Upper lobe of left lung (tissue), 4 donors: ENCODE results near the gene PIERCE2.

Source experiments
- CTCF ChIP-seq, 6 experiments: fragments of 450-650 bp in 4 of 6; fragments of 200-600 bp in 2 of 6; sonication (generic) in 2 of 6; IDR thresholded peaks; one replicate each; pipeline ENCODE4 v1.5.1; 2016 to 2019; ENCODE audit warnings: antibody characterized with exemption in 6 of 6
- EP300 ChIP-seq, 4 donors: sonication (generic); formaldehyde crosslinking; IDR thresholded peaks; one replicate each; pipeline ENCODE4 v1.5.1; 2017; ENCODE audit warnings: antibody characterized with exemption in 4 of 4, control low read depth in 2 of 4
- POLR2A ChIP-seq, 4 donors: fragments of 450-650 bp; IDR thresholded peaks; one replicate each; pipeline ENCODE4 v1.5.1; 2016 to 2017; ENCODE audit warnings: antibody characterized with exemption in 4 of 4, mild to moderate bottlenecking in 2 of 4
- POLR2AphosphoS5 ChIP-seq, 2 donors: sonication (generic); formaldehyde crosslinking; IDR thresholded peaks; one replicate each; pipeline ENCODE4 v1.5.1; 2017; ENCODE audit warnings: antibody characterized with exemption in 2 of 2

GRCh38 chr15:55379095-55379494 is 29.2 kb upstream of the PIERCE2 start:
- TF ChIP-seq CTCF (IDR thresholded peaks at IDR 0.05) = no peak
- TF ChIP-seq POLR2A (IDR thresholded peaks at IDR 0.05) = no peak
- no peak for TF ChIP-seq POLR2AphosphoS5 (IDR thresholded peaks at IDR 0.05)
- no peak for TF ChIP-seq EP300 (IDR thresholded peaks at IDR 0.05)
